A549 treated with dexamethasone at 1 μM for 4 hours (cell line): ENCODE data around the gene MT1G. TPM values are rescaled to one million over a fixed set of nuclear protein-coding genes. Genes with fewer than 3 reads are reported as not detected.

Source experiments
- total RNA-seq: library from RNA; stranded (reverse); fragments of 200-300 nt; extraction: Qiagen RNA extraction; gene quantifications from 5 replicates; pipeline ENCODE4 v1.2.3, GENCODE V29; 2022

MT1G gene
- not detected in 5 replicates for total RNA-seq

GRCh38 chr16:56667581-56668571 is at the start of gene MT1G:
Gene MT1G (minus strand): TSS chr16:56668065. CDS start chr16:56667993, 72 bp downstream.

DNA sequence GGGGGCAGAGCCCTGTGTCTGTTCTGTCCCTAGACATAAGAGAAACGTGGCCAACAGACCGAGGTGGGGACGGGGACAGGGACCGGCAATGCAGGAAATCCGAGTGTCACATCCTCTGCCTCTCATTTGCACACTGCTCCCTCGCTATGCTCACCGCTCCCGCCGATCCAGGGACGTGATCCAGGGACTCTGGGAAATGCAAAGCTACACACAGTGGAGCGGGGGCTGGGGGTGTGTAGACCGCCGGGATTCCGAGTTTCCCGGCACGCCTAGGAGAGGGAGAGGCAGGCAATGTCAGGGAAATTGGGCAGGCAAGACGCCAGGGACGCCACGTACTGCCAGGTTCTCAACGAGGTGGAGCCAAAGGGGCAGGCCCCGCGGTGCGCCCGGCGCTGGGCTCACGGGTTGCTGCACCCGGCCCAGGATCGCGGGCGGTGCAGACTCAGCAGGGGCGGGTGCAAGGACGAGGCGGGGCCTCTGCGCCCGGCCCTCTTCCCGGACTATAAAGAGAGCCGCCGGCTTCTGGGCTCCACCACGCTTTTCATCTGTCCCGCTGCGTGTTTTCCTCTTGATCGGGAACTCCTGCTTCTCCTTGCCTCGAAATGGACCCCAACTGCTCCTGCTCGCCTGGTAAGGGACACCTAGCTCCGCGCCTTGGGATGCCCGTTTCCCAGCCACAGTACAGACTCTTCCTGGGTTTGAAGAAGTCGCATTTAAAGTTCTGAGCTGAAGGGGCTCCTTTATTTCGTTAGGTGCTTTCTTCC is 14.3 kb upstream of the MT1G start, which contains the start of gene MT1X:
Gene MT1X, plus strand, starts transcription at position 532 of the 764 bp plus-strand sequence. Its CDS starts 71 bp downstream, at position 603.

GRCh38 chr16:56669005-56669839 is 1.4 kb upstream of the MT1G start, which contains the start of gene MT1H:
Gene MT1H (plus strand): TSS chr16:56669814. CDS start chr16:56669885, 71 bp downstream.

GRCh38 chr16:56657555-56658326 is 10.1 kb downstream of the MT1G start, which contains the start of gene MT1F:
Gene MT1F (plus strand): TSS chr16:56657959. CDS start chr16:56658059, 100 bp downstream.

GRCh38 chr16:56651586-56651985 is 16.3 kb downstream of the MT1G start, which contains the start of gene MT1B:
Gene MT1B (plus strand): TSS chr16:56651886. CDS start chr16:56651954, 68 bp downstream.

GRCh38 chr16:56637814-56638750 is 29.8 kb downstream of the MT1G start, which contains the start of gene MT1A:
Gene MT1A (plus strand): TSS chr16:56638666. CDS start chr16:56638739, 73 bp downstream.

DNA sequence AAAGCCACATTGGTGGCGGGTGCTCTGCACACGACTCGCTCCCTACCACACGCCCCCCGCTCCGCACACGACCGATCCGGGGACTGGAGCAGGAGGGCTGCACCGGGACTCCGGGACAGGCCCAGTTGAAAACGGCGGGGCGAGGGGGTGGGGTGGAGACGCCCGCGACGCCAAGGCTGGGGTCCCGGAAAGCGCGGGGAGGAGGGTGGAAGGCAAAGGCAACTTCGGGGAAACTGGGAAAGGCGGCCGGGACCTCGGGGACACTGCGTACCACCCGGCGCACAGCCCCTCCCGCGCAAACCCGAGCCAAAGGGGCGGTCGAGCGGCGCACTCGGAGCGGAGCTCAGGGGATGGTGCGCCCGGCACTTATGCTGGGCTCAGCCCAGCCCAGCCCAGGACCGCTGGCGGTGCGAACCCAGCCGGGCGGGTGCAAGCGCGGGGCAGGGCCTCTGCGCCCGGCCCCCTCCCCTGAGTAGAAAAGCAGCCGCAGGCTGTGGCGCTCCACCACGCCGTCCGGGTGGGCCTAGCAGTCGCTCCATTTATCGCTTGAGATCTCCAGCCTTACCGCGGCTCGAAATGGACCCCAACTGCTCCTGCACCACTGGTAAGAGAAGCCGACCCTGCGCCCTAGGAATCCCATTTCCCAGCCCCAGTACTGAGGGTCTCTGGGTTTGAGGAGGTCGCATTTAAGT is 35.6 kb downstream of the MT1G start, which contains the start of gene MT1M:
Gene MT1M, plus strand, starts transcription at position 504 of the 692 bp plus-strand sequence. Its CDS starts 73 bp downstream, at position 577.

GRCh38 chr16:56625140-56625942 is 42.5 kb downstream of the MT1G start, which contains the start of gene MT1E:
Gene MT1E (plus strand): TSS chr16:56625781. CDS start chr16:56625852, 71 bp downstream.

Other genes with a start within 250 kb of the MT1G start
- 65.5 to 74.2 TPM (median 71.1 TPM) in 5 replicates for gene AMFR, start 242.5 kb downstream of the MT1G start, total RNA-seq
- 109 to 140 TPM (median 134 TPM) in 5 replicates for gene NUDT21, start 216.7 kb downstream of the MT1G start, total RNA-seq
- 69.9 to 91.8 TPM (median 80.5 TPM) in 5 replicates for gene OGFOD1, start 216.5 kb downstream of the MT1G start, total RNA-seq
- 19.6 to 25.1 TPM (median 23.6 TPM) in 5 replicates for gene BBS2, start 148.0 kb downstream of the MT1G start, total RNA-seq
- gene MT4, start 103.0 kb downstream of the MT1G start, total RNA-seq, result not detected in 5 replicates
- 0.34 to 0.82 TPM (median 0.54 TPM) in 4 of 5 replicates, not detected in the other for gene MT3, start 78.5 kb downstream of the MT1G start, total RNA-seq
- 1,981 to 2,932 TPM (median 2,492 TPM) in 5 replicates for gene MT2A, start 59.5 kb downstream of the MT1G start, total RNA-seq
- gene MT1E, start 42.3 kb downstream of the MT1G start, total RNA-seq, result not detected in 5 replicates
- gene MT1M, start 35.4 kb downstream of the MT1G start, total RNA-seq, result 0.15 to 0.18 TPM in 2 of 5 replicates, not detected in the others
- gene MT1A, start 29.4 kb downstream of the MT1G start, total RNA-seq, result 25.2 to 38.3 TPM (median 30.3 TPM) in 5 replicates
- 0.43 TPM in 1 of 5 replicates, not detected in the others for gene MT1B, start 16.2 kb downstream of the MT1G start, total RNA-seq
- 14.8 to 20.2 TPM (median 16.2 TPM) in 5 replicates for gene MT1F, start 10.1 kb downstream of the MT1G start, total RNA-seq
- not detected in 5 replicates for gene MT1H, start 1.7 kb upstream of the MT1G start, total RNA-seq
- 401 to 928 TPM (median 662 TPM) in 5 replicates for gene MT1X, start 14.4 kb upstream of the MT1G start, total RNA-seq
- 84.6 to 107 TPM (median 102 TPM) in 5 replicates for gene NUP93, start 62.1 kb upstream of the MT1G start, total RNA-seq
- gene SLC12A3, start 197.1 kb upstream of the MT1G start, total RNA-seq, result 0.04 TPM in 1 of 5 replicates, not detected in the others